DMS 273 treated with DMSO at 0.1 percent for 48 hours (cell line): ENCODE measurements around the gene B4GALT1.

Experiments
- DNase-seq: peaks from one replicate; lab custom pipeline; 2025; lab: John Stamatoyannopoulos, UW

Gene B4GALT1

GRCh38 chr9:33123407-33124031, 43.6 kb downstream of the B4GALT1 start:
- DNase-seq, result no peak

GRCh38 chr9:33120620-33121019, 46.5 kb downstream of the B4GALT1 start:
- DNase-seq, result no peak

GRCh38 chr9:33117796-33118195, 49.3 kb downstream of the B4GALT1 start:
- no peak for DNase-seq

- DNase-seq, result no peak
Measured at GRCh38 chr9:33117306-33117705, 49.8 kb downstream of the B4GALT1 start.

GRCh38 chr9:33116860-33117259, 50.3 kb downstream of the B4GALT1 start:
- no peak for DNase-seq

GRCh38 chr9:33114746-33115145, 52.4 kb downstream of the B4GALT1 start:
- no peak for DNase-seq

- DNase-seq, result no peak
Measured at GRCh38 chr9:33113799-33114547, 53.2 kb downstream of the B4GALT1 start.

- no peak for DNase-seq
Measured at GRCh38 chr9:33112094-33112493, 55.0 kb downstream of the B4GALT1 start.

GRCh38 chr9:33111631-33112030, 55.5 kb downstream of the B4GALT1 start:
- DNase-seq, result no peak

- DNase-seq, result no peak
Measured at GRCh38 chr9:33110686-33111085, 56.5 kb downstream of the B4GALT1 start.

GRCh38 chr9:33109850-33110595, 57.1 kb downstream of the B4GALT1 start:
- no peak for DNase-seq

- DNase-seq, result no peak
Measured at GRCh38 chr9:33109097-33109496, 58.0 kb downstream of the B4GALT1 start.

GRCh38 chr9:33108472-33108871, 58.7 kb downstream of the B4GALT1 start:
- no peak for DNase-seq

GRCh38 chr9:33107762-33108161, 59.4 kb downstream of the B4GALT1 start:
- no peak for DNase-seq

GRCh38 chr9:33106827-33107621, 60.1 kb downstream of the B4GALT1 start:
- no peak for DNase-seq

GRCh38 chr9:33106372-33106771, 60.8 kb downstream of the B4GALT1 start:
- no peak for DNase-seq

GRCh38 chr9:33105959-33106358, 61.2 kb downstream of the B4GALT1 start:
- no peak for DNase-seq

GRCh38 chr9:33105504-33105903, 61.6 kb downstream of the B4GALT1 start:
- no peak for DNase-seq

GRCh38 chr9:33104401-33104800, 62.7 kb downstream of the B4GALT1 start:
- DNase-seq, result no peak

- no peak for DNase-seq
Measured at GRCh38 chr9:33103501-33104281, 63.4 kb downstream of the B4GALT1 start.

GRCh38 chr9:33102551-33103210, 64.5 kb downstream of the B4GALT1 start:
- no peak for DNase-seq
